ENCODE results near the gene LCP1. TPM values are rescaled to one million over a fixed set of nuclear protein-coding genes. Genes with fewer than 3 reads are reported as not detected.

Gene LCP1
- total and polyA plus RNA-seq, 2 of the 13 experiments (the other 11 are each of a cell fraction or from before 2014, with no cell fraction given) = 1.6 TPM

DNA sequence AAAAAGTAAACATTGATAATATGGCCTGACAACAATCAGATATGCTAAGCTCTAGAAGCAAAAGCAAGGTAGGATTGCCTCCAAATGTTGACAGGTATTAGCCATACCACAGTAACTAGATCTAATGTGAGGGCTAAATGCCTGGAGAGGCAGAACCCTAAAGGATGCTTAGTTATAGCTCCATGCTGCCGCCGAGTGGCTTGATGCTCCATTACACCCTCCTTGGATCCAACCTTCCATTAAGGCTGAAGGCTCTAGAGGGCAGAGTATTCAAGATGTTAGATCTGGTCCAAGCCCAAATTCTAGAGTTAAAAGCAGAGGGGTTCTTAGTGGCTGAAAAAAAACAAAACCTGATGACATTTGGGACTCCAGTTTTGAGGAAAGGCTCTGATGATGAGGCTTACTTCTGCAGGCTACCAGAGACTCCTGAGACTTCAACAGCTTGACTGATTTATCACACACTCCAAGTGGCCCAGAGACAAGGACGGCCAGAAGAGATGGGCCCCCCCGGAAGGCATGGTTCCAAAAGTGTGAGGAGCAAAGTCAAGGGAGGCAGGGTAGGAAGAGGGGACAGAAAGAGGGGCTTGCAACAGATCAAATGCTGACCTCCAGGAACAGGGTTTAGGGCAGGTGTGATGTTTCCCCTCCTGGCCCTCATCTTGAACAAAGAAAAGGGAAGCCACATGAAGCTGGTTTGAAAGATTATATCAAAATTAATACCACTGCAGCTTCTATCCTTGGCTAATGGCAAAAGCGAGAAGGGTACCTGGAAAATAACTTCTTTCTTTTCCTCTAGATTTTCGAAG is 55.2 kb downstream of the LCP1 start (continued):
- TF ChIP-seq DNMT1 (CRISPR knock-in tag; IDR thresholded peaks at IDR 0.05) (no peak), ZNF629 (CRISPR knock-in tag; conservative IDR thresholded peaks at IDR 0.05) (no peak), SMAD3 (CRISPR knock-in tag; IDR thresholded peaks at IDR 0.05) (no peak), ZNF431 (CRISPR knock-in tag; IDR thresholded peaks at IDR 0.05; ENCODE audit: borderline replicate concordance, low read depth) (no peak), KLF16 (CRISPR knock-in tag; IDR thresholded peaks at IDR 0.05) (peak in 1 of 2 experiments; percentile 72; a peak in 2 of 4 replicates), HNRNPUL1 (IDR thresholded peaks at IDR 0.05; ENCODE audit: low read depth, low read length) (no peak), KDM5B (CRISPR knock-in tag; IDR thresholded peaks at IDR 0.05; ENCODE audit: borderline replicate concordance) (no peak), ERF (CRISPR knock-in tag; IDR thresholded peaks at IDR 0.05) (peak; percentile 44; the same call in 1 of the 2 replicates), JDP2 (CRISPR knock-in tag; IDR thresholded peaks at IDR 0.05; ENCODE audit: borderline replicate concordance) (no peak)
- TF ChIP-seq, protein P1, sequence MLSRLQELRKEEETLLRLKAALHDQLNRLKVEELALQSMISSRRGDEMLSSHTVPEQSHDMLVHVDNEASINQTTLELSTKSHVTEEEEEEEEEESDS (CRISPR knock-in tag; IDR thresholded peaks at IDR 0.05; ENCODE audit: borderline replicate concordance) = no peak
- TF ChIP-seq, protein P2, sequence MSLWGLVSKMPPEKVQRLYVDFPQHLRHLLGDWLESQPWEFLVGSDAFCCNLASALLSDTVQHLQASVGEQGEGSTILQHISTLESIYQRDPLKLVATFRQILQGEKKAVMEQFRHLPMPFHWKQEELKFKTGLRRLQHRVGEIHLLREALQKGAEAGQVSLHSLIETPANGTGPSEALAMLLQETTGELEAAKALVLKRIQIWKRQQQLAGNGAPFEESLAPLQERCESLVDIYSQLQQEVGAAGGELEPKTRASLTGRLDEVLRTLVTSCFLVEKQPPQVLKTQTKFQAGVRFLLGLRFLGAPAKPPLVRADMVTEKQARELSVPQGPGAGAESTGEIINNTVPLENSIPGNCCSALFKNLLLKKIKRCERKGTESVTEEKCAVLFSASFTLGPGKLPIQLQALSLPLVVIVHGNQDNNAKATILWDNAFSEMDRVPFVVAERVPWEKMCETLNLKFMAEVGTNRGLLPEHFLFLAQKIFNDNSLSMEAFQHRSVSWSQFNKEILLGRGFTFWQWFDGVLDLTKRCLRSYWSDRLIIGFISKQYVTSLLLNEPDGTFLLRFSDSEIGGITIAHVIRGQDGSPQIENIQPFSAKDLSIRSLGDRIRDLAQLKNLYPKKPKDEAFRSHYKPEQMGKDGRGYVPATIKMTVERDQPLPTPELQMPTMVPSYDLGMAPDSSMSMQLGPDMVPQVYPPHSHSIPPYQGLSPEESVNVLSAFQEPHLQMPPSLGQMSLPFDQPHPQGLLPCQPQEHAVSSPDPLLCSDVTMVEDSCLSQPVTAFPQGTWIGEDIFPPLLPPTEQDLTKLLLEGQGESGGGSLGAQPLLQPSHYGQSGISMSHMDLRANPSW (CRISPR knock-in tag; IDR thresholded peaks at IDR 0.05; ENCODE audit: borderline replicate concordance) = no peak
- TF ChIP-seq, protein P3, sequence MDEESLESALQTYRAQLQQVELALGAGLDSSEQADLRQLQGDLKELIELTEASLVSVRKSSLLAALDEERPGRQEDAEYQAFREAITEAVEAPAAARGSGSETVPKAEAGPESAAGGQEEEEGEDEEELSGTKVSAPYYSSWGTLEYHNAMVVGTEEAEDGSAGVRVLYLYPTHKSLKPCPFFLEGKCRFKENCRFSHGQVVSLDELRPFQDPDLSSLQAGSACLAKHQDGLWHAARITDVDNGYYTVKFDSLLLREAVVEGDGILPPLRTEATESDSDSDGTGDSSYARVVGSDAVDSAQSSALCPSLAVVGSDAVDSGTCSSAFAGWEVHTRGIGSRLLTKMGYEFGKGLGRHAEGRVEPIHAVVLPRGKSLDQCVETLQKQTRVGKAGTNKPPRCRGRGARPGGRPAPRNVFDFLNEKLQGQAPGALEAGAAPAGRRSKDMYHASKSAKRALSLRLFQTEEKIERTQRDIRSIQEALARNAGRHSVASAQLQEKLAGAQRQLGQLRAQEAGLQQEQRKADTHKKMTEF (CRISPR knock-in tag; IDR thresholded peaks at IDR 0.05) = 0 out of 2 replicates have a peak, but pooled peaks have one; percentile 12
